LoVo (cell line): Measurements from ENCODE around the gene SLC6A5.

Experiments
- DNase-seq: peaks from one replicate; pipeline ENCODE4 v3.0.0-alpha.2; 2016; ENCODE audit warnings: low spot score

SLC6A5 gene

GRCh38 chr11:20669820-20670684 is 70.6 kb downstream of the SLC6A5 start:
- DNase-seq = no peak

GRCh38 chr11:20670932-20671403 is 71.6 kb downstream of the SLC6A5 start:
- DNase-seq = no peak

GRCh38 chr11:20671856-20672546 is 72.6 kb downstream of the SLC6A5 start:
- DNase-seq = no peak

GRCh38 chr11:20672575-20672974 is 73.2 kb downstream of the SLC6A5 start:
- no peak for DNase-seq

GRCh38 chr11:20676658-20677057 is 77.2 kb downstream of the SLC6A5 start:
- DNase-seq = no peak

GRCh38 chr11:20688761-20689160 is 89.4 kb downstream of the SLC6A5 start:
- no peak for DNase-seq

- no peak for DNase-seq
Measured at GRCh38 chr11:20707876-20708275, 108.5 kb downstream of the SLC6A5 start.
